ENCODE measurements around the gene SGSH. TPM values are rescaled to one million over a fixed set of nuclear protein-coding genes. Genes with fewer than 3 reads are reported as not detected.
"Not testable (repeated sequence)": the region's sequence is repeated elsewhere in the genome, so short reads cannot be mapped to it uniquely, and the experiment has no call there.

The SGSH gene
- total RNA-seq, 1 experiment from 2014 or later: 21.5 TPM

DNA sequence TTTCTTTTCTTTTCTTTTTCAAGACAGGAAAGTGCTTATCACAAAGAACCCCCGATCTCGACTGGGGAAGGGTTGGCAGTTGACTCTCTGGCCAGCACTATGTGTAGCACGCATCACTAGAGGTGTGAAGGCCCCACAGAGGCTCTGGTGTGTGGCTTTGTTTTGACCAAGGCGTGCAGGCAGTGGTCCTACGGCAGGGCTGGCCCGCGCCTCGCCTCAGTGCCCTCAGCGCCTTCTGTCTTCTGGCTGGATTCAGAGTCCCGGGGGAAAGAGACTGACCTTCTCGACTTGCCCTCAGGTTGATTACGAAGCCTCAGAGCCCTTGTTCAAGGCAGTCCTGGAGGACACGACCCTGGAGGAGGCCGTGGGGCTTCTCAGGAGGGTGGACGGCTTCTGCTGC, 18.7 kb downstream of the SGSH start:
- DNase-seq (ENCODE audit: low read depth, low spot score): no peak
- in situ Hi-C loops (cut with HindIII; ENCODE audit: low pct_unique_long_range_greater_than_20kb, low sequenced_read_pairs): no loop called here

- in situ Hi-C loops (cut with HindIII; ENCODE audit: low pct_unique_long_range_greater_than_20kb, low sequenced_read_pairs): not testable (repeated sequence)
- DNase-seq (ENCODE audit: low read depth, low spot score): peak; percentile 52
Observed at GRCh38 chr17:80199295-80199694, 20.8 kb downstream of the SGSH start.

DNA sequence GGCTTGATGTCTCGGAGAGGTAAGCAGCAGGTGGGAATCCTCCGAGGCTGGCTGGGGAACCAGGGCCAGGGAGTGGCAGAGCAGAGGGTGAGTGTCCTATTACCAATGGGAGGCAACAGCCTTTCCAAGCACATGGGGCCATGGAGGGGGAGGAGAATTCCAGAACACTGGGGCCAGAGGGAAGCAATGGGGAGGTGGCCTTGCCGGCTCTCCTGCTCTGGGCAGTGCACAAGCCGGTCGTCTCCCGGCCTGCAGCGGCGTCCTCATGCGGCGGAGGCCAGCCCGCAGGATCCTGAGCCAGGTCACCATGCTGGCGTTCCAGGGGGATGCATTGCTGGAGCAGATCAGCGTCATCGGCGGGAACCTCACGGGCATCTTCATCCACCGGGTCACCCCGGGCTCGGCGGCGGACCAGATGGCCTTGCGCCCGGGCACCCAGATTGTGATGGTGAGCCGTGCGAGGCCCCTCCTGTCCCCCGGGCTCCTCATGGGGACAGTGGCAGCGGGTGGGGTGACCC, 21.9 kb downstream of the SGSH start:
- no peak for DNase-seq (ENCODE audit: low read depth, low spot score)
- in situ Hi-C loops (cut with HindIII; ENCODE audit: low pct_unique_long_range_greater_than_20kb, low sequenced_read_pairs): no loop called here

DNA sequence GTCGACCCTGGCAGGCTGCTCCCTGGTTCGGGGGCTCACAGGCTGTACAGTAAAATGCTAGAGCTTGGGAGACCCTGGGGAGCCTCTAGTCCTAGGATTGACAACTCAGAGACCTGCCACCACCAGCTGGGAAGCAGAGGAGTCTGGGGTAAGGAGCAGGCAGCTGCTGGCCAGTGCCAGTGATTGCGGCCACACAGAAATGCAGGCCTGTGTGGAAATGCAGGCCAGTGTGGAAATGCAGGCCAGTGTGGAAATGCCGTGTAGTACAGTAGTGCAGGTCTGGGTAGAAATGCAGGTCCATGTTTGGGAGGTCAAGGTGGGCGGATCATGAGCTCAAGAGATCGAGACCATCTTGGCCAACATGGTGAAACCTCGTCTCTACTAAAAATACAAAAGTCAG, 23.5 kb downstream of the SGSH start:
- in situ Hi-C loops (cut with HindIII; ENCODE audit: low pct_unique_long_range_greater_than_20kb, low sequenced_read_pairs): no loop called here
- no peak for DNase-seq (ENCODE audit: low read depth, low spot score)

DNA sequence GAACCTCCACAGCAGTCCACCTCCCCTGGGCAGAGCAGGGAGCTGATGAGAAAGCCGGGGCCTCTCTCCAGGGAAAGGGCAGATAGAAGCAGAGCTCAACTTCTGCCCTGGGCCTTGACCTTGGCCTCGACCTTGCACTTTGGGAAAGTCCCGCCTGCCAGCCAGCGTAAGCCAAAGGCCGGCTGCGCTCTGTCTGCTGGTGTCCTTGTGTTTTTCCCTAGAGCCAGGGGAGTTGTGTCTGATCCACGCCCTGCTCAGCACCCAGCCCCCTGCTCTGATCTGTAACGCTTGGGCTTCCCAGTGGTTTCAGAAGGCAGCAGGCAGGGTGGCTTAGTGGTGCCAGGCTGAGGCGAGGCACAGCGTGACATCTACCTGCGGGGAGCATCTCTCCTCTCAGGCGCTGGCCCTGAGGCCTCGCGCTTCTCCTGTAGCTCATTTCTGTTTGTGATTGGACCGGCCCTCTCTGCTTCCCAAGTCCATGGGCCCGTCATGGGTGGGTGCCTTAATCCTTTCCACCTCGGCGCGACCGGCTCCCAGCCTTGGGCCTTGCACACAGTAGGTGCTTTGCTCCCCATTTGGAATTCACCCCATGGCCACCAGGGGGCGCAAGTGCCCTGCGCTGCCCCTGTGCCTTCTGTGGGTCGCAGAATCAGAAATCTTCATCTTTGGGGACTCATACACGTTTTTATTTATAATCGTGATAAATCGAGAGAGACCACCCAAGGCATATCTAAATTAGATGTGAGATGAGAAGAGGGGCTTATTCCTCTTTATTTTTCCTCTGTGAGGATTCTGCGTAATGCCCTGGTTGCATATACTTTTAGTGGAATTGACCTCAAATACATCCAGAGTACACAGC, 24.2 kb downstream of the SGSH start:
- DNase-seq (ENCODE audit: low read depth, low spot score): peak; percentile 34
- in situ Hi-C loops (cut with HindIII; ENCODE audit: low pct_unique_long_range_greater_than_20kb, low sequenced_read_pairs): no loop called here

DNA sequence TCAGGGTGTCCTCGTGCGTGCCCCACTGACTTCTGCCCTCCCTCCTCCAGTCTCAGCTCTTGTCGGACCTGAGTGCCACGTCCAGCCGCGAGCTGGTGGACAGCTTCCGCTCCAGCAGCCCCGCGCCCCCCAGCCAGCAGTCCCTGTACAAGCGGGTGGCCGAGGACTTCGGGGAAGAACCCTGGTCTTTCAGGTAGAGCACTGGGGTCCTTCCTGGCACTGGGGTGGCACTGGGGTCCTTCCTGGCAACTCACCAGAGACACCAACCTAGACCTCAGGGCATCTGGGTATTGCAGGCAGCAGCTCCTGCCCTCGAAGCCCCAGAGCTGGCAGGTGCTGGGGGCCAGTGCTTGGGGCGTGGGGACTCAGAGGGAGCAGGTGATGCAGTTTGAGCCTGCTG, 25.0 kb downstream of the SGSH start:
- no peak for DNase-seq (ENCODE audit: low read depth, low spot score)
- in situ Hi-C loops (cut with HindIII; ENCODE audit: low pct_unique_long_range_greater_than_20kb, low sequenced_read_pairs): no loop called here

- in situ Hi-C loops (cut with HindIII; ENCODE audit: low pct_unique_long_range_greater_than_20kb, low sequenced_read_pairs): no loop called here
- peak; percentile 98 for DNase-seq (ENCODE audit: low read depth, low spot score)
Observed at GRCh38 chr17:80191865-80192661, 28.1 kb downstream of the SGSH start.

- no peak for DNase-seq (ENCODE audit: low read depth, low spot score)
- in situ Hi-C loops (cut with HindIII; ENCODE audit: low pct_unique_long_range_greater_than_20kb, low sequenced_read_pairs): no loop called here
Observed at GRCh38 chr17:80191192-80191591, 28.9 kb downstream of the SGSH start.

- DNase-seq (ENCODE audit: low read depth, low spot score): no peak
- in situ Hi-C loops (cut with HindIII; ENCODE audit: low pct_unique_long_range_greater_than_20kb, low sequenced_read_pairs): no loop called here
Observed at GRCh38 chr17:80190716-80191115, 29.4 kb downstream of the SGSH start.

DNA sequence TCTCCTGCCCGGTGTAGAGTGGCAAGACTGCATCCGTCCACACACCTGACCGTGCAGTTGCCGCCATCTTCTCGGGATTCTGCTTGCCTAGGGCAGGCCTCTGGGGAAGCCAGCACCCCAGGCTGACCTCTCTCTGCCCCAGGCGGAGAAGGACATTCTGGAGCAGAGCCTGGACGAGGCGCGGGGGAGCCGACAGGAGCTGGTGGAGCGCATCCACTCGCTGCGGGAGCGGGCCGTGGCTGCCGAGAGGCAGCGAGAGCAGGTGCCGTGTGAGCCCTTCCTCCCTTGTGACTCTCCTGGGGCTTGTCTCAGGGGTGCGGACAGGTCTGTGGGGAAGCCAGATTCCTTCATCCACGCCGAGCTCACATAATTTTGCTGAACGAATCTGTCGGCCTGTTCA, 30.5 kb downstream of the SGSH start:
- DNase-seq (ENCODE audit: low read depth, low spot score): no peak
- in situ Hi-C loops (cut with HindIII; ENCODE audit: low pct_unique_long_range_greater_than_20kb, low sequenced_read_pairs): no loop called here

GRCh38 chr17:80187515-80187941, 32.6 kb downstream of the SGSH start:
- DNase-seq (ENCODE audit: low read depth, low spot score): no peak
- in situ Hi-C loops (cut with HindIII; ENCODE audit: low pct_unique_long_range_greater_than_20kb, low sequenced_read_pairs): no loop called here

DNA sequence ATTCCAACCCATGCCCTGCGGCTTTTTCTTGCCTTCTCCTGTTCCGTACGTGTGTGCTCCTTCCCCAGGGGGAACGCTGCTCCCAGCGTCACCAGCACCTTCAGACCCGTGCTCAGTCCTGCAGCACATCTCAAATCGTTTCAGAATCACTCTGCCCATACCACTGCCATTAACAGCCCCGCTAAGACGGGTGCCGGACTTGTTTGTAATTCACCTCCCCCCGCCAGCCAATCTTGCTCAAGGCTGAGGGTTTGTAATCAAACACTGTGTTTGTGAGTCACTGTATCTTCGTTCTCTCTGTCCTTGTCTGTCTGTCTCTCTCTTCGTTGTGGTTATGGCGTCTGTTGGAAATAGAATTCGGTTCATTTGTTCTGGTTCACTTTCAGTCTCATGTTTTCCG, 33.0 kb downstream of the SGSH start:
- in situ Hi-C loops (cut with HindIII; ENCODE audit: low pct_unique_long_range_greater_than_20kb, low sequenced_read_pairs): no loop called here
- DNase-seq (ENCODE audit: low read depth, low spot score): no peak

DNA sequence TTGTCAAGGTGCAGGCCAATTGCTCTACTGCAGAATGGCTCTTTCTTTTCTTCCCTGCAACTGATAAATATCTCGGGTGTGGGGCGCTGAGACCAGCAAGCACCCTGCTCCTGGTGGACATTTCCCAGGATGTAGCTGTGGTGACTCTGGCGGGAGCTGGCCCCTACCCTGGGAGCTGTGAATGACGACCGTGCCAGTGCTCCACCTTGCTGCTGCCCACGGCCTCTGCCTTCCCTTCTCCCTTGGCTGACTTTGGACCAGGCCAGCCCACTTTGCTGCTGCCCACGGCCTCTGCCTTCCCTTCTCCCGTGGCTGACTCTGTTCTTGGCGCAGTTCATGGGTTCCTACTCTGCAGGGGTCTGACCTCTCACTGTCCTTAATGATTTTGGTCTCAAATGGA, 34.2 kb downstream of the SGSH start:
- in situ Hi-C loops (cut with HindIII; ENCODE audit: low pct_unique_long_range_greater_than_20kb, low sequenced_read_pairs): no loop called here
- DNase-seq (ENCODE audit: low read depth, low spot score): no peak

DNA sequence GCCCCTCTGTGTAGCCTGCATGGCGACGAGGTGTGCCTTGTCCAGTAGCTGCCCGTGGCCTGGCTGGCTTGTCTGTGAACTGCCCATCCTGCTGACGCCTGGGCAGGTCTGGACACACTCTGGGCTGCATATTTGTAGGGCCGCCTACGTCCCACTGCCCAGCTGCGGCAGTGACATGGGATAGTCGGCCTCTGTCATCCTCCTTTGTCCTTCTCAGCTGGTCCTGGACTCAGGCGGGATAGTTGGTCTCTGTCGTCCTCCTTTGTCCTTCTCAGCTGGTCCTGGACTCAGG, 35.8 kb downstream of the SGSH start:
- in situ Hi-C loops (cut with HindIII; ENCODE audit: low pct_unique_long_range_greater_than_20kb, low sequenced_read_pairs): no loop called here
- DNase-seq (ENCODE audit: low read depth, low spot score): no peak

DNA sequence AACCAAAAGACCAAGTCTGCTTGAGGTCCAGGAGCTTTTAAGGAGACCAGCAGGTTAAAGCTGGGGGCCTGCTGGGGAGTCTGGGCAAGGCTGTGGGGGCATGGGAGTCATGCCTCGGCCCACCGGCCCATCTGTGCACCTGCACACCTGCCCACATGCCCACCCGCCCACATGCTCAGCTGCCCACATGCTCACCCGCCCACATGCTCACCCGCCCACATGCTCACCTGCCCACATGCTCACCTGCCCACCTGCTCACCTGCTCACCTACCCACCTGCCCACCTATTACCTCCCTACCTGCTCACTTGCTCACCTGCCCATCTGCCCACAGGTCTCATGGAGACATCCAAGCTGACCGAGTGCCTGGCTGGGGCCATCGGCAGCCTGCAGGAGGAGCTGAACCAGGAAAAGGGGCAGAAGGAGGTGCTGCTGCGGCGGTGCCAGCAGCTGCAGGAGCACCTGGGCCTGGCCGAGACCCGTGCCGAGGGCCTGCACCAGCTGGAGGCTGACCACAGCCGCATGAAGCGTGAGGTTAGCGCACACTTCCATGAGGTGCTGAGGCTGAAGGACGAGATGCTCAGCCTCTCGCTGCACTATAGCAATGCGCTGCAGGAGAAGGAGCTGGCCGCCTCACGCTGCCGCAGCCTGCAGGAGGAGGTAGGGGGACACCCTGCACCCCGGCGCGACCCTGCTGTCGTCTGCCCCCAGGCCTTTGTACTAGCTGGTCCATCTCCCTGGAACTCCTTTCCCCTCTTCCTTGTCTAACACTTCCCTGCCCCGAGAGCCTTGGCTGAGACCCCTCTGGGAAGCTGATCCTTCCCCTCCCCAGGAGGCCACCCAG, 36.3 kb downstream of the SGSH start:
- in situ Hi-C loops (cut with HindIII; ENCODE audit: low pct_unique_long_range_greater_than_20kb, low sequenced_read_pairs): no loop called here
- no peak for DNase-seq (ENCODE audit: low read depth, low spot score)

DNA sequence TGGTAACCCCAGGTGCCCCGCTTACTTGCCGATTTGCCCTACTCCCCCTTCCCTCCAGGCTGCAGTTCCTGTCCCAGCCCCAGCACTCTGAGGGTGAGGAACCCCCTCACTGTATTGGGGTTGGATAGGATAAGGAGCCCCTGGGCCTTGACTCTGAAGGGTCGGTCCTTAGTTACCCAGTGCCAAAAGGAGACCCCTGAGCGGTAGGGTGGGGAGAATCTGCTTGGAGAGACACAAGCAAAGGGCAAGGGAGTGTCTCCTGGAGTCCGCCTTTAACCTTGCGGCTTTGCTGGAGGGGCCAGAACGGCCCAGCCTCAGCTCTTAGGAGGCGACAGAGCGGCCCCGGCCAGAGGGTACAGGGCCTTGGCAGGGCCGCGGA, 37.3 kb downstream of the SGSH start:
- in situ Hi-C loops (cut with HindIII; ENCODE audit: low pct_unique_long_range_greater_than_20kb, low sequenced_read_pairs): no loop called here
- no peak for DNase-seq (ENCODE audit: low read depth, low spot score)

GRCh38 chr17:80182118-80182844, 37.9 kb downstream of the SGSH start:
- in situ Hi-C loops (cut with HindIII; ENCODE audit: low pct_unique_long_range_greater_than_20kb, low sequenced_read_pairs): no loop called here
- DNase-seq (ENCODE audit: low read depth, low spot score): no peak

Measured in SK-MEL-5 (cell line).